ENCODE data around the gene NFXL1. TPM values are rescaled to one million over a fixed set of nuclear protein-coding genes. Genes with fewer than 3 reads are reported as not detected.

NFXL1 gene
- total RNA-seq, 1 experiment from 2014 or later: 9.2 TPM

- in situ Hi-C loops (cut with HindIII; ENCODE audit: low pct_unique_long_range_greater_than_20kb, low sequenced_read_pairs): no loop called here
- Histone ChIP-seq H3K4me3 (ENCODE audit: low read depth in 2 of 2, low read length in 2 of 2) (no peak overlapping the region), H3K4me1 (ENCODE audit: control insufficient read depth, insufficient read depth, low read length) (no peaks in the 10 kb centered on the region), H3K27ac (ENCODE audit: low read length) (no peak overlapping the region), H3K9me3 (ENCODE audit: control insufficient read depth, insufficient read depth, low read depth, low read length) (no peaks in the 10 kb centered on the region), H3K27me3 (ENCODE audit: control insufficient read depth, insufficient read depth, low read length) (no peaks in the 10 kb centered on the region), H3K36me3 (ENCODE audit: control insufficient read depth, insufficient read depth, low read length) (no peaks in the 10 kb centered on the region)
- ChIA-PET POLR2A (no interaction called here), CTCF (no interaction called here)
- no peak for TF ChIP-seq POLR2AphosphoS5 (IDR thresholded peaks at IDR 0.05; ENCODE audit: low read depth, low read length)
- no peak for TF ChIP-seq SIN3A (IDR thresholded peaks at IDR 0.05; ENCODE audit: borderline replicate concordance, insufficient read depth, low read depth, low read length)
- no peak for TF ChIP-seq TCF7L2 (IDR thresholded peaks at IDR 0.05; ENCODE audit: low read depth, low read length)
- TF ChIP-seq CTCF (IDR thresholded peaks at IDR 0.05): no peak
- no peak for TF ChIP-seq REST (IDR thresholded peaks at IDR 0.05; ENCODE audit: insufficient read depth in 1 of 2, low read depth in 2 of 2, low read length in 1 of 2)
- no peak for ATAC-seq
- intact Hi-C loops (cut with micrococcal nuclease; ENCODE audit: unreplicated experiment): no loop called here
- DNase-seq (ENCODE audit: low read depth, low spot score): no peak
- no TSS peak for BruUV-seq (replicated peaks)
These were observed 109.8 kb downstream of the NFXL1 start for GRCh38 chr4:47804598-47804997.

GRCh38 chr4:47801481-47802002, 112.8 kb downstream of the NFXL1 start:
- Histone ChIP-seq H3K4me1 (ENCODE audit: control insufficient read depth, insufficient read depth, low read length) (no peaks in the 10 kb centered on the region), H3K9me3 (ENCODE audit: control insufficient read depth, insufficient read depth, low read depth, low read length) (no peaks in the 10 kb centered on the region), H3K36me3 (ENCODE audit: control insufficient read depth, insufficient read depth, low read length) (no peaks in the 10 kb centered on the region), H3K4me3 (ENCODE audit: low read depth in 2 of 2, low read length in 2 of 2) (no peak overlapping the region), H3K27ac (ENCODE audit: low read length) (no peak overlapping the region), H3K27me3 (ENCODE audit: control insufficient read depth, insufficient read depth, low read length) (no peaks in the 10 kb centered on the region)
- no peak for DNase-seq (ENCODE audit: low read depth, low spot score)
- ChIA-PET CTCF (no interaction called here), POLR2A (no interaction called here)
- in situ Hi-C loops (cut with HindIII; ENCODE audit: low pct_unique_long_range_greater_than_20kb, low sequenced_read_pairs) (no loop called here), intact Hi-C loops (cut with micrococcal nuclease; ENCODE audit: unreplicated experiment) (no loop called here)
- no peak for ATAC-seq
- no TSS peak for BruUV-seq (replicated peaks)
- TF ChIP-seq POLR2AphosphoS5 (IDR thresholded peaks at IDR 0.05; ENCODE audit: low read depth, low read length) (no peak), TCF7L2 (IDR thresholded peaks at IDR 0.05; ENCODE audit: low read depth, low read length) (no peak), REST (IDR thresholded peaks at IDR 0.05; ENCODE audit: insufficient read depth in 1 of 2, low read depth in 2 of 2, low read length in 1 of 2) (no peak)
